Keratinocyte (primary cell): Measurements from ENCODE around the gene ANKS1A. TPM values are rescaled to one million over a fixed set of nuclear protein-coding genes. Genes with fewer than 3 reads are reported as not detected.
"Not testable (repeated sequence)": the region's sequence is repeated elsewhere in the genome, so short reads cannot be mapped to it uniquely, and the experiment has no call there.

Experiments
- DNase-seq: peaks from one replicate; pipeline ENCODE4 v3.0.0-alpha.2; 2011; ENCODE audit warnings: low read depth, missing footprints, low spot score
- FAIRE-seq: peaks from 2 replicates; lab custom pipeline; 2011; peaks lifted over from hg19 to GRCh38; lab: Jason Lieb, UNC
- H2AFZ ChIP-seq: 2 replicates; pipeline ENCODE4 v1.6.0; 2012; ENCODE audit warnings: low read length, control low read depth, inconsistent platforms; ENCODE audit not compliant: control insufficient read depth
- H3K27ac ChIP-seq: 2 replicates; pipeline ENCODE4 v1.5.1; 2011; ENCODE audit warnings: low read length; ENCODE audit not compliant: control insufficient read depth, insufficient read depth
- H3K27me3 ChIP-seq: 3 replicates; pipeline ENCODE4 v1.6.0; 2011; ENCODE audit warnings: low read length; ENCODE audit not compliant: control insufficient read depth, insufficient read depth; ENCODE audit errors: extremely low read depth
- H3K36me3 ChIP-seq, 2 experiments: 2 replicates in 1 of 2; 3 replicates in 1 of 2; pipeline ENCODE4 v1.5.1; 2011; ENCODE audit warnings: low read length in 2 of 2, mild to moderate bottlenecking in 1 of 2; ENCODE audit not compliant: control insufficient read depth in 2 of 2, insufficient read depth in 2 of 2; ENCODE audit errors: extremely low read depth in 1 of 2
- H3K4me1 ChIP-seq: 3 replicates; pipeline ENCODE4 v1.5.1; 2011; ENCODE audit warnings: low read length; ENCODE audit not compliant: control insufficient read depth, insufficient read depth; ENCODE audit errors: extremely low read depth
- H3K4me2 ChIP-seq: 3 replicates; pipeline ENCODE4 v1.6.0; 2011; ENCODE audit warnings: low read depth, low read length; ENCODE audit not compliant: control insufficient read depth, insufficient read depth; ENCODE audit errors: extremely low read depth
- H3K4me3 ChIP-seq, 3 experiments: fragments of 200-600 bp in 1 of 3; sonication (generic) in 1 of 3; 2 replicates in 2 of 3; 3 replicates in 1 of 3; pipeline ENCODE4 v1.5.1; 2011 to 2016; ENCODE audit warnings: low read length in 3 of 3, mild to moderate bottlenecking in 3 of 3, control low read depth in 2 of 3, inconsistent platforms in 1 of 3, low read depth in 1 of 3, mixed read lengths in 1 of 3, mixed run types in 1 of 3, moderate library complexity in 1 of 3; ENCODE audit not compliant: control insufficient read depth in 2 of 3, insufficient read depth in 2 of 3; ENCODE audit errors: extremely low read depth in 1 of 3
- H3K79me2 ChIP-seq: 2 replicates; pipeline ENCODE4 v1.6.0; 2012; ENCODE audit warnings: low read length; ENCODE audit not compliant: control insufficient read depth, insufficient read depth
- H3K9ac ChIP-seq: 3 replicates; pipeline ENCODE4 v1.6.0; 2011; ENCODE audit warnings: low read length; ENCODE audit not compliant: control insufficient read depth, insufficient read depth; ENCODE audit errors: extremely low read depth
- H3K9me1 ChIP-seq: 3 replicates; pipeline ENCODE4 v1.6.0; 2011; ENCODE audit warnings: low read length; ENCODE audit not compliant: control insufficient read depth, insufficient read depth; ENCODE audit errors: extremely low read depth
- H3K9me3 ChIP-seq: 2 replicates; pipeline ENCODE4 v1.5.1; 2012; ENCODE audit warnings: low read depth, low read length; ENCODE audit not compliant: control insufficient read depth
- H4K20me1 ChIP-seq: 3 replicates; pipeline ENCODE4 v1.6.0; 2011; ENCODE audit warnings: low read length; ENCODE audit not compliant: control insufficient read depth, insufficient read depth; ENCODE audit errors: extremely low read depth
- CTCF ChIP-seq, 3 experiments: IDR thresholded peaks in 1 of 3; conservative IDR thresholded peaks in 1 of 3; optimal IDR thresholded peaks in 1 of 3; 2 replicates in 2 of 3; 3 replicates in 1 of 3; pipeline versions ENCODE3 to v1.5.1; 2011; ENCODE audit warnings: low read length in 3 of 3, mild to moderate bottlenecking in 3 of 3, moderate library complexity in 2 of 3, control low read depth in 1 of 3, inconsistent platforms in 1 of 3; ENCODE audit not compliant: insufficient read depth in 2 of 3; ENCODE audit errors: extremely low read depth in 1 of 3
- EZH2 ChIP-seq: IDR thresholded peaks from one replicate; pipeline ENCODE4 v1.6.1; 2012; ENCODE audit warnings: inconsistent platforms, mild to moderate bottlenecking, low read length, moderate library complexity
- dilution Hi-C: fragments of 300-500 bp; cut with MboI; formaldehyde crosslinking; loops from one replicate; pipeline ENCODE4 v1.7.0; 2020; ENCODE audit warnings: low sequenced_read_pairs; ENCODE audit not compliant: extremely low pct_ligation_motif_present
- polyA plus RNA-seq, 5 experiments: library from polyadenylated mRNA; depleted of rRNA in 3 of 5; stranded (reverse) in 3 of 5; stranded (forward) in 1 of 5; unstranded in 1 of 5; fragments of >200 nt; gene quantifications; 1 replicate in 1 of 5; 2 replicates in 3 of 5; 3 replicates in 1 of 5; pipeline versions ENCODE4 v1.2.1 to v1.2.3, GENCODE V29; 2011 to 2012; ENCODE audit warnings: missing spikeins in 2 of 5, low read depth in 1 of 5, low replicate concordance in 1 of 5

The ANKS1A gene
- polyA plus RNA-seq, 1 donor (not counting 4 experiments of a cell fraction or from before 2014, with no cell fraction given), result 8.6 TPM

- H3K27me3 ChIP-seq, H3K36me3 ChIP-seq, H3K9ac ChIP-seq, H3K4me2 ChIP-seq, DNase-seq, FAIRE-seq, H3K9me1 ChIP-seq, H2AFZ ChIP-seq, H3K4me1 ChIP-seq, H3K27ac ChIP-seq, H4K20me1 ChIP-seq, H3K79me2 ChIP-seq, H3K4me3 ChIP-seq, dilution Hi-C loops, H3K9me3 ChIP-seq: not testable (repeated sequence)
These were observed 112.3 kb downstream of the ANKS1A start for GRCh38 chr6:35001349-35001748.

GRCh38 chr6:35003886-35004530, 115.0 kb downstream of the ANKS1A start:
- H3K4me3 ChIP-seq, H3K27ac ChIP-seq, H3K4me2 ChIP-seq, H2AFZ ChIP-seq, DNase-seq, H3K4me1 ChIP-seq, H3K9me1 ChIP-seq, FAIRE-seq, H3K9me3 ChIP-seq, H3K9ac ChIP-seq, H3K79me2 ChIP-seq, H3K36me3 ChIP-seq, dilution Hi-C loops, H4K20me1 ChIP-seq, H3K27me3 ChIP-seq: not testable (repeated sequence)

GRCh38 chr6:35007016-35007415, 118.0 kb downstream of the ANKS1A start:
- Histone ChIP-seq H3K27ac (no peak overlapping the region), H3K9me1 (no peaks in the 10 kb centered on the region), H2AFZ (no peak overlapping the region), H3K27me3 (no peaks in the 10 kb centered on the region), H3K4me2 (no peak overlapping the region), H3K36me3 (peaks cover 0 to 4% of the 10 kb centered on the region in 2 experiments), H3K4me1 (no peaks in the 10 kb centered on the region), H3K4me3 (no peak overlapping the region), H4K20me1 (no peaks in the 10 kb centered on the region), H3K9ac (no peak overlapping the region), H3K9me3 (no peaks in the 10 kb centered on the region), H3K79me2 (no peaks in the 10 kb centered on the region)
- FAIRE-seq (no peak), DNase-seq (no peak)
- dilution Hi-C loops, result no loop called here
- TF ChIP-seq EZH2 (no peak), CTCF (optimal IDR thresholded peaks at IDR 0.05 in 1 of 3, IDR thresholded peaks at IDR 0.05 in 1 of 3, conservative IDR thresholded peaks at IDR 0.05 in 1 of 3; ENCODE audit: extremely low read depth in 1 of 3, insufficient read depth in 2 of 3, low read length in 3 of 3) (no peak)
